ENCODE measurements around the gene ARID1B.

DNA sequence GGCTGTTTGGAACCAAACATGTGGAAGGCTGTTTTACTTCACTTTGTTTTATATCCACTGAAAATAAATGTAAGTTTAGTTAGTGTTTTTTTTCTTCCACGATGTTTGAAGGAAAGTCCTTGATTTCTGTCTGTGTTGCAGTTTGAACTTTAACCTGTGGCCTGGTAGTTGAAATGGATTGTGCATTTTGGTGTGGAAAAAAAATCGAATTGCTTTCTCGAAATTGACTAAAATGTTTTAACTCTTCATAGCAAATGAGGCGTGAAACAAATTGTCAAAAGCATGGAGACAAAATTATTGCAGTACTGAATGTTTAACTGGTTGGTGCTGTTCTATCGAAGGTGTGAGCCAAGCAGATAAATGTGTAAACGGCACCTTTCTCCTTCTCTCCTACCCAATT lies 24.5 kb downstream of the ARID1B start:
- no peak for TF ChIP-seq POLR2A (IDR thresholded peaks at IDR 0.05)
- no peak for TF ChIP-seq POLR2AphosphoS5 (IDR thresholded peaks at IDR 0.05)
- TF ChIP-seq, protein P1, sequence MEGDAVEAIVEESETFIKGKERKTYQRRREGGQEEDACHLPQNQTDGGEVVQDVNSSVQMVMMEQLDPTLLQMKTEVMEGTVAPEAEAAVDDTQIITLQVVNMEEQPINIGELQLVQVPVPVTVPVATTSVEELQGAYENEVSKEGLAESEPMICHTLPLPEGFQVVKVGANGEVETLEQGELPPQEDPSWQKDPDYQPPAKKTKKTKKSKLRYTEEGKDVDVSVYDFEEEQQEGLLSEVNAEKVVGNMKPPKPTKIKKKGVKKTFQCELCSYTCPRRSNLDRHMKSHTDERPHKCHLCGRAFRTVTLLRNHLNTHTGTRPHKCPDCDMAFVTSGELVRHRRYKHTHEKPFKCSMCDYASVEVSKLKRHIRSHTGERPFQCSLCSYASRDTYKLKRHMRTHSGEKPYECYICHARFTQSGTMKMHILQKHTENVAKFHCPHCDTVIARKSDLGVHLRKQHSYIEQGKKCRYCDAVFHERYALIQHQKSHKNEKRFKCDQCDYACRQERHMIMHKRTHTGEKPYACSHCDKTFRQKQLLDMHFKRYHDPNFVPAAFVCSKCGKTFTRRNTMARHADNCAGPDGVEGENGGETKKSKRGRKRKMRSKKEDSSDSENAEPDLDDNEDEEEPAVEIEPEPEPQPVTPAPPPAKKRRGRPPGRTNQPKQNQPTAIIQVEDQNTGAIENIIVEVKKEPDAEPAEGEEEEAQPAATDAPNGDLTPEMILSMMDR (IDR thresholded peaks at IDR 0.05) = no peak

Measured in prostate gland (tissue), 2 donors.